Choroid plexus epithelial cell (primary cell): ENCODE results near the gene LRRC10.

Experiments used
- DNase-seq: peaks from one replicate; pipeline ENCODE4 v3.0.0-alpha.2; 2010; ENCODE audit warnings: low read depth
- H3K4me3 ChIP-seq: 2 replicates; pipeline ENCODE4 v1.5.1; 2011; ENCODE audit warnings: low read depth, mild to moderate bottlenecking, control low read depth, low read length, moderate library complexity
- TF ChIP-seq, protein P1 (sequence below): conservative IDR thresholded peaks from 2 replicates; pipeline ENCODE4 v1.5.1; 2011; ENCODE audit warnings: low read depth, mild to moderate bottlenecking, control low read depth, inconsistent platforms, low read length, moderate library complexity

The LRRC10 gene, protein sequence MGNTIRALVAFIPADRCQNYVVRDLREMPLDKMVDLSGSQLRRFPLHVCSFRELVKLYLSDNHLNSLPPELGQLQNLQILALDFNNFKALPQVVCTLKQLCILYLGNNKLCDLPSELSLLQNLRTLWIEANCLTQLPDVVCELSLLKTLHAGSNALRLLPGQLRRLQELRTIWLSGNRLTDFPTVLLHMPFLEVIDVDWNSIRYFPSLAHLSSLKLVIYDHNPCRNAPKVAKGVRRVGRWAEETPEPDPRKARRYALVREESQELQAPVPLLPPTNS

DNA sequence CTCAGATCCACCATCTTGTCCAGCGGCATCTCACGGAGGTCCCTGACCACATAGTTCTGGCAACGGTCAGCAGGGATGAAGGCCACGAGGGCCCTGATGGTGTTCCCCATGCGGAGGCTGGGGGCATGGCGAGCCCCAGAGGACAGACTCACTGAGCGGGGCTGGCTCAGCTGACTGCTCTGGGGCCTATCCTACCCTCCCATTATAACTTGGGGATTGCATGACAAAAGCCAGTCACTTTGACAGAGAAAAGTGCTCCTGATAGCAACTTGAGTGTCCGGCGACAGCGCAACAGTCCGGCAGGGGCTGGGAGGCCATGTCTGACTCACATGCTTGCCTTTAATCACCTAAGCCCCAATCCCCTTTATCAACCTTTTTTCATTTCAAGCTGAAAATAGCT lies at the start of gene LRRC10:
TSS of gene LRRC10 (minus strand) at position 179 of the 400 bp plus-strand sequence. CDS start at position 110, 69 bp downstream.
- no peak within 1 kb of the TSS for H3K4me3 ChIP-seq
- TF ChIP-seq, protein P1, sequence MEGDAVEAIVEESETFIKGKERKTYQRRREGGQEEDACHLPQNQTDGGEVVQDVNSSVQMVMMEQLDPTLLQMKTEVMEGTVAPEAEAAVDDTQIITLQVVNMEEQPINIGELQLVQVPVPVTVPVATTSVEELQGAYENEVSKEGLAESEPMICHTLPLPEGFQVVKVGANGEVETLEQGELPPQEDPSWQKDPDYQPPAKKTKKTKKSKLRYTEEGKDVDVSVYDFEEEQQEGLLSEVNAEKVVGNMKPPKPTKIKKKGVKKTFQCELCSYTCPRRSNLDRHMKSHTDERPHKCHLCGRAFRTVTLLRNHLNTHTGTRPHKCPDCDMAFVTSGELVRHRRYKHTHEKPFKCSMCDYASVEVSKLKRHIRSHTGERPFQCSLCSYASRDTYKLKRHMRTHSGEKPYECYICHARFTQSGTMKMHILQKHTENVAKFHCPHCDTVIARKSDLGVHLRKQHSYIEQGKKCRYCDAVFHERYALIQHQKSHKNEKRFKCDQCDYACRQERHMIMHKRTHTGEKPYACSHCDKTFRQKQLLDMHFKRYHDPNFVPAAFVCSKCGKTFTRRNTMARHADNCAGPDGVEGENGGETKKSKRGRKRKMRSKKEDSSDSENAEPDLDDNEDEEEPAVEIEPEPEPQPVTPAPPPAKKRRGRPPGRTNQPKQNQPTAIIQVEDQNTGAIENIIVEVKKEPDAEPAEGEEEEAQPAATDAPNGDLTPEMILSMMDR: no peak
- DNase-seq: no peak

DNA sequence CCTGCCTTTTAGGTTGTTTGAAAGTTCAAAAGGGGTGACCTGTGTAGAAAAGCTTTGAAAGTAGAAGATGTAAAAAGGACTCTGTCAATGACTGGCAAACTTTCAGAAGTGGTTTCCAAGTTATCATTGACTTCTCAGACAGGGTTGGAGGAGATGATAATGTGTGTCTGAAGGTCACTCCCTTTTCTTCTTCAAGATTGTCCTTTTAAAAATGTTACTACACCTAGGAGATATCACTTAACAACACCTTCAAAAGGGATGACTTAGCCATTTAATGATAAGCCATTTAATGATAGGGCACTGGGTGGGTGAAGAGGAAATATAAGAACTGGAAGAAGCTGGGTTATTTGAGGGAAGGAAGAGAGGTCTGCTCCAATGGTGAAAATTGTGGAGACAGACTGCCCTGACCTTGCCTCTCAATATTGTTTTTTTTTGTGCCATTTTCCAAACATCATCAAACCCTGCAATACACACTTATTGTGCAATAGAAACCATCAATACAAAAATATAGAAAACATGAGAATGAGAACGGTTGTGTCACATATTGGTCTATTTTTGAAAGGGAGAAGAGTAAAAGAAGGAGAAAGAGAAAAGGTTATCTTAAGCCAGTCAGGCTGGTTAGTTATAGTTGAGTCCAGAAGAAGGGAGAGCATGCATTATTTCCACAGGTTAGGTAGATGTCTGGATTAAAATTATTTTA lies 49.6 kb upstream of the LRRC10 start:
- no peak for DNase-seq
- TF ChIP-seq, protein P1: no peak
- H3K4me3 ChIP-seq: no peak overlapping the region

DNA sequence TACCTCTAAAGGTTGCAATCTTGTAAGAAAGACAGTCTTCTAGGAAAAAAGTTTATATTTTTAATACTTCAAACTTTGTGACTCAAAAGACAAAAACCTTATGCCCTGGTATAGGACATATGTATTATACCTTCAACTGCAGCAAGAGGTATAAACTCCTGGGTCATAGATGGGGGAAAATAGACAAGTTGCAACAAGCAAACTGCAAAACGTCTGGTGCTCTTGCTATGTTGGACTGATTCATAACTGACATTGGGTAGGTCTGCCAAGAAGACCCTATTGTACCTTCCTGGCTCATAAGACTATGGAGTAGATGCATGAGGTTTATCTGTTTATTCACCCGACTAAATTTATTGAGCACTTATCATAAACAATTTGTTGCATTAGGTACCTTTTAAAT lies 47.5 kb upstream of the LRRC10 start:
- no peak for DNase-seq
- TF ChIP-seq, protein P1: no peak
- H3K4me3 ChIP-seq: no peak overlapping the region

DNA sequence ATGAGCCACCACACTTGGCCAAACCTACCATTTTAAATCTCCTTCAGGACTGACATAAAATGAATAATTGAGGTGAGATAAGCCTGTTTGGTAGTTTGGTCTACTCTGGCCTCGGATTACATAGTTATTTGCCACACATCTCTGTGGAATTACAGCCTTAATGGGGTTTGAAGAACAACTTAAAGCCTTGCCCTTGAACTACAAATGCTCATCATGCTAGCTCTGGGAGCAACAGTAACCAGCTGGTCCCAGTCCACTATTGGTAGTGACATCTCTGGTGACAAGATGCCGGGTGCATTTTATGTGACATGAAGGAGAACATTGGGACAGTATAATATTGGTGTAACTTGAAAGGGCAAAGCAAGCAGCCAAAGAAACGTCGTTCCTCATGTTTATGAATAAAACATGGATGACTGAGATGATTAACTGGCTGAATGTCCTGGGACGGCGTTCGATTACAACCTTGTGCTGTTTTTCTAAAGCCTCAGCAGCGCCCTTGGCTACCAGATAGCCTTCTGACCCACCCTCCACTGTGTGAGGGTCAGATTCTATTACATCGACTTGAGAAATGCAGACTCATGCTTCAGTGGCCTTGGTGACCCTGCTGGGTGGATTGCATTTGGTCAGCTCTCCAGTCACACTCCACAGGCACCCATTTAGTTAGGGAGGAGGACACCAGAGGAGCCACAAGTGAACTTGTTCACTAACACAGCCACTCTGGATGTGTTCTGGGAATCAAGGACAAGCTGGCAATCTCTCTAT lies 46.9 kb upstream of the LRRC10 start:
- TF ChIP-seq, protein P1: no peak
- peak; percentile 82 for DNase-seq
- H3K4me3 ChIP-seq: no peak overlapping the region

DNA sequence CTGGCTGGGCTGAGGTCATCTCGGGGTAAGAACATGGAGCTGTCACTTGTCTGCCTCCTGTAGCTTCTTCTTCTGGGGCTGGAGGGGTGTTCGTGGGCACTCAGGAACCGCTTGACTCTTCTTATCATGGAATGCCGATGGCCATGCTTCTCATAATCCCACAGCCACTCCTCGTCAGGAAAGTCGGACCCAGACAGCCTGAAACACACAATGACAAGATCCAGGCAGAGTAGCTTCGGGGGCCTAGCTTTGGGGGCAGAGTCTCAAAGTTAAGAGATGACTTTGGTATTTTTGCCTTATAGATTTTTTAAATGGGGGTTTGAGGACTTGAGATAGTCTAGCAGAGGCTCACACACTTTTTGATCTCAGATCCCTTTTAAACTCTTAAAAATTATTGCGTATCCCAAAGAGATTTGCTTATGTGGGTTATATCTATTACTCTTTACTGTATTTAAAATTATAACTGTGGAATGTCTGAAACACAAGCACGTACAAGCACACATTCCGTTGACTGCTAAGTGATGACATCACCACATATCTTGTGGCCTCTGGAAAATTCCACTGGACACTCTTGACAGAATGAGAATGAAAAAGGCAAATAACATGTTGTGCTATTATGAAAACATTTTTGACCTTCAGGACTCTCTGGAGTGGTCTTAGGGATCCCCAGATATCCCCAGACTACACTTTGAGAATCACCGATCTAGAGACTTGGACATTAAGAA lies 45.1 kb upstream of the LRRC10 start:
- TF ChIP-seq, protein P1: no peak
- no peak overlapping the region for H3K4me3 ChIP-seq
- peak; percentile 95 for DNase-seq

DNA sequence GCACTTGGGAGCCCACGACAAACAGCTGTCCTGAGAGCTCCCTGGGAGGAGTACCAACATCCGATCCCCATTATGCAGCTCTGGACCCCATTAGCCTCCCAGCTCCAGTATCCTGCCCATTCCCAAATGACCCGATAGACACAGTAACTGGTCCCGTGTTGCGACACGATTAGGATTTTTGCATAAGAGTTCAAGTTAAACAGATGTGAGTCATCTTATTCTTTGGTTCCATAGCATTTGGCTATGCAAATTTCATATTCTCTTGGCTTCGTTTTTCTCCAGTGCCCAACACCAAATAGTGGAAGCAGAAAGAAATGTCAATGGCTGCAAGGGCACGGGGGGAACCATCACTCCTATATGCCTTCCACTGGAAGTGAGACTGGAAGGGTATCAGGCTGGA lies 43.0 kb upstream of the LRRC10 start:
- peak; percentile 39 for DNase-seq
- TF ChIP-seq, protein P1: no peak
- H3K4me3 ChIP-seq: no peak overlapping the region
